ENCODE measurements around the gene TMEM131. TPM values are rescaled to one million over a fixed set of nuclear protein-coding genes. Genes with fewer than 3 reads are reported as not detected.

The TMEM131 gene
- total RNA-seq, 1 experiment from 2014 or later = 29.2 TPM

DNA sequence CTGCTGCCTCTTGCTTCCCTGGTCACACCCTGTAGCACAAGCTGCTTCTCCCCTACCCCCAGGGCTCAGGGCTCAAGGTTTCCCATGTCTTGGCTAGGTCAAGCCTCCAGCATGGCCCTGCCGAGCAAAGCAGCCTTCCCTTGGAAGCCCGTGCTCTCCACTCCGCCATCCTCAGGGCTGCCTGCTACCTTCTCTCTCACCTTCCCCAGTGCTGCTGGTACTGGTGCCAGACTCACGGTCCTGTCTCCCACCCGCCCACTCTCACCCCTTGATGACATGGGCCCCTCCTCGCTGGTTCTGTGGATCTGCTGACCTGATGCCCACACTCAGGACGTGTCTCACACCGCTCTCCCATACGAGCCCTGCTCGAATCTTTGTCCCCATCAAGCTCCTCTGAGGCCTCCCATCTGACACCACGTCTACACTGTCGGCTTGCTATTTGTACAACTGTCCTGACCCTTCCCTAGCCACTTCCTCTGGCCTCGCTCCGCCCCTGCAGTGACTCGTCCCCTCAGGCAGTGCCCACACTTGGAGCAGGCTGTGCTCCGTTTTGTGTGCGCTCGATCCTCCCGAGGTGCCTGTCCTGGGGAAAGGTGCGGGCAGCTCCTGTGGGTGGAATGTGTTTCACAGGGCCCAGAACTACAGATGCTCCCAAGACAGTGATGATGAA, 232.4 kb downstream of the TMEM131 start:
- H3K4me3 Mint-ChIP-seq (ENCODE audit: low read depth, unreplicated experiment) = no peak overlapping the region
- TF ChIP-seq, protein P1, sequence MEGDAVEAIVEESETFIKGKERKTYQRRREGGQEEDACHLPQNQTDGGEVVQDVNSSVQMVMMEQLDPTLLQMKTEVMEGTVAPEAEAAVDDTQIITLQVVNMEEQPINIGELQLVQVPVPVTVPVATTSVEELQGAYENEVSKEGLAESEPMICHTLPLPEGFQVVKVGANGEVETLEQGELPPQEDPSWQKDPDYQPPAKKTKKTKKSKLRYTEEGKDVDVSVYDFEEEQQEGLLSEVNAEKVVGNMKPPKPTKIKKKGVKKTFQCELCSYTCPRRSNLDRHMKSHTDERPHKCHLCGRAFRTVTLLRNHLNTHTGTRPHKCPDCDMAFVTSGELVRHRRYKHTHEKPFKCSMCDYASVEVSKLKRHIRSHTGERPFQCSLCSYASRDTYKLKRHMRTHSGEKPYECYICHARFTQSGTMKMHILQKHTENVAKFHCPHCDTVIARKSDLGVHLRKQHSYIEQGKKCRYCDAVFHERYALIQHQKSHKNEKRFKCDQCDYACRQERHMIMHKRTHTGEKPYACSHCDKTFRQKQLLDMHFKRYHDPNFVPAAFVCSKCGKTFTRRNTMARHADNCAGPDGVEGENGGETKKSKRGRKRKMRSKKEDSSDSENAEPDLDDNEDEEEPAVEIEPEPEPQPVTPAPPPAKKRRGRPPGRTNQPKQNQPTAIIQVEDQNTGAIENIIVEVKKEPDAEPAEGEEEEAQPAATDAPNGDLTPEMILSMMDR (IDR thresholded peaks at IDR 0.05; ENCODE audit: unreplicated experiment) = no peak
- intact Hi-C loops (cut with micrococcal nuclease; ENCODE audit: unreplicated experiment) = no loop called here
- no TSS peak for BruUV-seq (replicated peaks)
- no peak overlapping the region for H3K27ac Mint-ChIP-seq (ENCODE audit: unreplicated experiment)
- no peaks in the 10 kb centered on the region for H3K9me3 Mint-ChIP-seq (ENCODE audit: low read depth, unreplicated experiment)
- no peaks in the 10 kb centered on the region for H3K36me3 Mint-ChIP-seq (ENCODE audit: insufficient read depth, unreplicated experiment)
- DNase-seq = no peak
- CTCF ChIA-PET = no interaction called here
- H3K4me1 Mint-ChIP-seq (ENCODE audit: low read depth, unreplicated experiment) = no peaks in the 10 kb centered on the region
- no peaks in the 10 kb centered on the region for H3K27me3 Mint-ChIP-seq (ENCODE audit: unreplicated experiment)

DNA sequence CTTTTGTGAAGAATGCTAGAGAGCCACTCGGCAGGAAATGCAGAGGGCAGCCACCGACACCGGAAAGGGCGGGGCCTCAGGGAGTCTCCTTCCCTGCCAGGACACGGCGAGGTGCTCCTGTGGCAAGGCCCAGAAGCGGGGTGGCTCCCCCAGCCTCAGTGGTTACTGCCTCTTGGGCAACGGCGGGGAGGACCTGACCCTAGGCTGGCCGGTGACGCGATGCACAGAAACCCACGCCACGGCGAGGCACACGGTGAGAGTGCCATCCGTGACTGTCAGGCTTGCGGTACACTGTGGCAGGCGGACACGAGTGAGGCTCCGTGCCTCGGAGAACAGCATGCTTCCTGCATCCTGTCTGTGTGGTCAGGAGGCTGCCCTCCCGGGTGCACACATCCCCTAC, 234.6 kb downstream of the TMEM131 start:
- CTCF ChIA-PET = no interaction called here
- no peaks in the 10 kb centered on the region for H3K9me3 Mint-ChIP-seq (ENCODE audit: low read depth, unreplicated experiment)
- H3K27ac Mint-ChIP-seq (ENCODE audit: unreplicated experiment) = no peak overlapping the region
- no TSS peak for BruUV-seq (replicated peaks)
- no peak overlapping the region for H3K4me3 Mint-ChIP-seq (ENCODE audit: low read depth, unreplicated experiment)
- TF ChIP-seq, protein P1 (IDR thresholded peaks at IDR 0.05; ENCODE audit: unreplicated experiment) = no peak
- no peak for DNase-seq
- intact Hi-C loops (cut with micrococcal nuclease; ENCODE audit: unreplicated experiment) = no loop called here
- no peaks in the 10 kb centered on the region for H3K27me3 Mint-ChIP-seq (ENCODE audit: unreplicated experiment)
- H3K4me1 Mint-ChIP-seq (ENCODE audit: low read depth, unreplicated experiment) = no peaks in the 10 kb centered on the region
- H3K36me3 Mint-ChIP-seq (ENCODE audit: insufficient read depth, unreplicated experiment) = no peaks in the 10 kb centered on the region

GRCh38 chr2:97760480-97761049, 235.2 kb downstream of the TMEM131 start:
- no peak for DNase-seq
- BruUV-seq (replicated peaks) = no TSS peak
- H3K27ac Mint-ChIP-seq (ENCODE audit: unreplicated experiment) = no peak overlapping the region
- no peaks in the 10 kb centered on the region for H3K27me3 Mint-ChIP-seq (ENCODE audit: unreplicated experiment)
- CTCF ChIA-PET = no interaction called here
- H3K4me1 Mint-ChIP-seq (ENCODE audit: low read depth, unreplicated experiment) = no peaks in the 10 kb centered on the region
- no peaks in the 10 kb centered on the region for H3K9me3 Mint-ChIP-seq (ENCODE audit: low read depth, unreplicated experiment)
- H3K36me3 Mint-ChIP-seq (ENCODE audit: insufficient read depth, unreplicated experiment) = no peaks in the 10 kb centered on the region
- TF ChIP-seq, protein P1 (IDR thresholded peaks at IDR 0.05; ENCODE audit: unreplicated experiment) = no peak
- H3K4me3 Mint-ChIP-seq (ENCODE audit: low read depth, unreplicated experiment) = no peak overlapping the region
- intact Hi-C loops (cut with micrococcal nuclease; ENCODE audit: unreplicated experiment) = no loop called here

DNA sequence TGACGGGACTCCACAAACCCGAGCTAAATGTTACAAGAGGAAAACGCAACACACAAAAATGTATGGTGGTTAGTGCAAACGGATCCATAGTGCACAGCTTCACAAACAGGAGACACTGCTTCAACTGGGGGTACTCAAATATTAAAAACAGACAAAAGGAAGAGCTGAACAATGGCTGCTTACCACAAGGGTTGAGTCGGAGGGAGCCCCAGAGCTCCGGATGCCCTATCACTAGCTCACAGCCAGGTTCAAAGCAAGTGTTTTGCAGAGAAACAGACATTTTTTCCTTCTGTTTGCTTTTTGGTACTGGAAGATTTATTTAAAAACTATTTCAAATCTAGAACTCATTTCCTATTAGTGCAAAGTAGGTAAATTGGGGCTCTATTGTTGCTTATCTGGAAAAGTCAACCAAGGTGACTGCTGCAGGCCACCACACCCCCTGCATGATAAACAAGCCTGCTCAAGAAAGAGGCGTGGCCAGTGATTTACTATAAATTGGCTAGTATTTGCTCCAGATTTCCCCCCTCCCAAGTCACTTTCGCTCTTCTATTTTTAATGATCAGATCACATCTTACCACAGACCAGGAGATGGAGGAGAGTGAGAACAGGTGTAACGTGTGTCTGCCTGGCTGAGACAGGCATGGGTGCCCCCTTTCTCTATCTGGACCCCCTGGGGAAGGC, 235.9 kb downstream of the TMEM131 start:
- no TSS peak for BruUV-seq (replicated peaks)
- H3K4me3 Mint-ChIP-seq (ENCODE audit: low read depth, unreplicated experiment) = no peak overlapping the region
- H3K27me3 Mint-ChIP-seq (ENCODE audit: unreplicated experiment) = no peaks in the 10 kb centered on the region
- CTCF ChIA-PET = no interaction called here
- no peaks in the 10 kb centered on the region for H3K4me1 Mint-ChIP-seq (ENCODE audit: low read depth, unreplicated experiment)
- no peak overlapping the region for H3K27ac Mint-ChIP-seq (ENCODE audit: unreplicated experiment)
- DNase-seq = no peak
- TF ChIP-seq, protein P1 (IDR thresholded peaks at IDR 0.05; ENCODE audit: unreplicated experiment) = no peak
- intact Hi-C loops (cut with micrococcal nuclease; ENCODE audit: unreplicated experiment) = no loop called here
- no peaks in the 10 kb centered on the region for H3K36me3 Mint-ChIP-seq (ENCODE audit: insufficient read depth, unreplicated experiment)
- no peaks in the 10 kb centered on the region for H3K9me3 Mint-ChIP-seq (ENCODE audit: low read depth, unreplicated experiment)
